ENCODE measurements around the gene TLR9.

Gene TLR9

DNA sequence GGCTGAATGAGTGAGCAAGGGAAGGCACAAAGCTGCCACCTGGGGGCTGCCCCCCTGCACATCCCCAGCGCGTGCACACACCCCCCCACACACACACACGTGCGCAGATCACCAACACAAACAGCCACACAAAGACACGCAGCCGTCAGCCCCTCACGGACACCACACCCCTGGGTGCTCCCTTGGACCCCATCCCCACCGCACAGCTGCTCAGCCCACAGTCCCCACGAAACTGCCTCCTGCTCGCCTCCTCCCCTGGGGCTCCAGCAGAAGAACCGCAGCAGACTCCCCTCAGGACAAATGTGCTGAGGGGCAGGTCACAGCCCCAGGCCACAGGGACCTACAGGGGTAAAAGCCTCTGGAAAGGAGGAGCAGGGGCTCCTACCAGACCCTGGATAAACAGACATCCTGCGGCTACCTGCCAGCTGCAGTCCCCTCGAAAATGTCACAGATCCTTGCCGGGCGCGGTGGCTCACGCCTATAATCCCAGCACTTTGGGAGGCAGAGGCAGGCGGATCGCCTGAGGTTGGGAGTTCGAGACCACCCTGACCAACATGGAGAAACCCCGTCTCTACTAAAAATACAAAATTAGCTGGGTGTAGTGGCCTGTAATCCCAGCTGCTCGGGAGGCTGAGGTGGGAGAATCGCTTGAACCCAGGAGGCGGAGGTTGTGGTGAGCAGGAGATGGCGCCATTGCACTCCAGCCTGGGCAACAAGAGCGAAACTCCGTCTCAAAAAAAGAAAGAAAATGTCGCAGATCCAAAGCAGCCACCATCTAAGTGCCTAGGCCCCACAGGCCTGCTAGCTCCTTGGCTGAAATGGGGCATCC is 7.0 kb upstream of the TLR9 start:
- peak; percentile 50 for DNase-seq

GRCh38 chr3:52231502-52232278 is 6.2 kb upstream of the TLR9 start:
- peak; percentile 88 for DNase-seq

DNA sequence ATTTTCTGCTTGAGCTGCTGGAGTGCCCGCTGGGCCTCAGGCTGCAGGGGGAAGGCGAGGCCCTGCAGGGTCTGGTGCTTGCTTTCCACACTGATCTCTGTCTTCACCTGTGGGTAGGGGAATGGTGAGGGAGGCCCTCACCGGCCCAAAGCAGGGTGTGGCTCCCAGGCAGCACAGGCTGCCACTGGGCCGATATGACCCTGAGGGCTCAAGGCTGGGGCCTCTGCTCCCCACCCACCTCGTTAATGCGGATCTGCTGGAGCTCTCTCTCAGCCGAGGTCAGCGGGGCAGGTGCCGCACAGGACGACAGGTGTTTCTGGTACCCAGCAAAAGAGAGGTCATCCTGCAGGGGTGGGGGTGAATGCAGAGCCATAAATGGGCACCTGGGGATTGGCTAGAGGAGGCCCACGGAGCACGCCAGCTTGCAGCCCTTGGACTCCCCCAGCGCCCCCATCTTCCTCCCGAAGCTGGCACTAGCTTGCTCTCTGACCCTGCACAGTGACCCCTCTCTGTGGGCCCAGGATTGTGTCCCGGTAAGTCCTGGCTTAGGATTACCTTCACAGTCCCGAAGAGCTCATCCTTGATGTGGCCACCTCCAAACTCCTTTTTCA is 5.5 kb upstream of the TLR9 start:
- DNase-seq = no peak

GRCh38 chr3:52230461-52230860 is 5.0 kb upstream of the TLR9 start:
- DNase-seq = no peak

DNA sequence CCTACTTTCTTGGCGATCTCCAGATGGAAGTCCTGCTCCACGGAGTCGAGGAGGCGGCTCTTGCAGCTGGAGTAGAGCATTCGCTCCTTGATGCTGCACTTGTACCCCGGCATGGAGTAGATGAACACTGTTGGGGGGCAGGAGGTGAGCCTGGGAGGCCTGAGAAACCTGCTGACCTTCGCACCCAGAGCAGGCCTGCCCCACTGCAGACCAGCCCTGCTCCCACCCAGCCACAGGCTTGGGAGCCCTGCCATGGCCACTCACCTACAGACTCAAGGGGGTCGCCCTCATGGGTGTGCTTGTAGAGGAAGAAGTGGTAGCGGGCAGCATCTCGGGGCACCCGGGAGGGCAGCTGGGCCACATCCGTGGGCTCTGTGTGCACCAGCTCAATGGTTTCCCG is 4.2 kb upstream of the TLR9 start:
- DNase-seq = no peak

DNA sequence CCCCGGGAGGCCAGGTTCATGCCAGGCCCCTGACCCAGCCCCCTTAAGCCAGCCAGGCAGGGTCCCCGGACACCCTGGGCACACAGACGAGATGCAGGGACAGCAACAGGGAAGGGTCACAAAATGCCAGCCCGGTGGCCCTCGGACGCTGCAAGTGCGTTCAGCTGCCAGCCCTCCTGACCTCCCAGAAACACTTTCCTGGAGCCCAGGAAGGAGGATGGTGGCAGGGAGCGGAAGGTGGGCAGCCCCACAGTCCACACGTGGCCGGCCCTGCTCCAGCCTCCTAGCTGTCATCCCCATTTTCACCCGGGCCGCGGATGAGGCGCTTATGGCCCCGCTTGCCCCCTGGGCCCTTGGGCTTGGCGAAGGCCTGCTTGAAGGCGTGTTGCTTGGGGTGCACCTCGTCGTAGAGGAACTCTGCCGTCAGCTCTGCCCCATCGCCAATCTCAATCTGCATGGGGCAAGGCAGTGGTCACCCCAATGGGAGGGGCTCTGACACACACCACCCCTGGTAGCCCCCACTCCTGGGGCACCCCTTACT is 3.4 kb upstream of the TLR9 start:
- DNase-seq = no peak

DNA sequence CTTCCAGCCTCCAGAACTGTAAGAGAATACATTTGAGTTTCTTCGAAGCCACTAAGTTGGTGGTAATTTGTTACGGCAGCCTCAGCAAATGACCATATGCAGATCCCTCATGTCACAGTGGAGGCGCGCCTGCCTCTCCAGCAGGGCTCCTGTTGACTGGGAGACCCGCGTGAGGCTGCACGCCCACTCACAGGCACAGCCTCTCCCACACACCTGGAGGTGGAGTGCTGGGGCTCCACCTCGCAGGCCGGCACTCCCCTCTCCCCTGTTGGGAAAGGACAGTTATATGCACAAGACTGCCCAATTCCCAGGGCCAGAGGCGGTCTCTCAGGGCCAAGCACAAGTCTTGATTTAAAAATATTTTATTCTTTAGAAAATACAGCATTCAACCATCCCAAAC is 2.8 kb upstream of the TLR9 start:
- no peak for DNase-seq

GRCh38 chr3:52227766-52228165 is 2.3 kb upstream of the TLR9 start:
- DNase-seq = no peak

DNA sequence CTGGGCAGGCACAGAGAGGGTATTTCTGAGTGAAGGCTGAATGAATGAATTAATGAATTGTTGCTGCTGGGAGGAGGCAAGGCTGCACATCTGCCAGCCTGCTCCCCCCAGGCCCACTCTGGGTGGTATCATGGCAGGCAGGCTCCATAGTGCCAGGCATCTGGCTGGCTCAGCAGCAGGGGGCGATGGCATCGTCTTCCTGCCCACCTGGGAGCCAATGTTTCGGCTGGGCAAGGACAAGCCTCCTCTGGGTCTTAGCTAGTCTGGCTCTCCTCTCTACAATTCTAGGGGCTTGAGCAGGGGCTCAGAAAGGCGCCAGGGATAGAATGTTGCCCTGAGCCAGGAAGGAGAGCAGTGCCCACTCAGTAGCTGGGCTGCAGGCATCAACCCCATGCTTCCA is 1.7 kb upstream of the TLR9 start:
- DNase-seq = no peak

- DNase-seq = no peak
Observed at GRCh38 chr3:52226229-52226817, 878 bp upstream of the TLR9 start.

GRCh38 chr3:52223449-52224408 is 1.7 kb downstream of the TLR9 start:
- no peak for DNase-seq

- DNase-seq = no peak
Observed at GRCh38 chr3:52222319-52223221, 2.9 kb downstream of the TLR9 start.

DNA sequence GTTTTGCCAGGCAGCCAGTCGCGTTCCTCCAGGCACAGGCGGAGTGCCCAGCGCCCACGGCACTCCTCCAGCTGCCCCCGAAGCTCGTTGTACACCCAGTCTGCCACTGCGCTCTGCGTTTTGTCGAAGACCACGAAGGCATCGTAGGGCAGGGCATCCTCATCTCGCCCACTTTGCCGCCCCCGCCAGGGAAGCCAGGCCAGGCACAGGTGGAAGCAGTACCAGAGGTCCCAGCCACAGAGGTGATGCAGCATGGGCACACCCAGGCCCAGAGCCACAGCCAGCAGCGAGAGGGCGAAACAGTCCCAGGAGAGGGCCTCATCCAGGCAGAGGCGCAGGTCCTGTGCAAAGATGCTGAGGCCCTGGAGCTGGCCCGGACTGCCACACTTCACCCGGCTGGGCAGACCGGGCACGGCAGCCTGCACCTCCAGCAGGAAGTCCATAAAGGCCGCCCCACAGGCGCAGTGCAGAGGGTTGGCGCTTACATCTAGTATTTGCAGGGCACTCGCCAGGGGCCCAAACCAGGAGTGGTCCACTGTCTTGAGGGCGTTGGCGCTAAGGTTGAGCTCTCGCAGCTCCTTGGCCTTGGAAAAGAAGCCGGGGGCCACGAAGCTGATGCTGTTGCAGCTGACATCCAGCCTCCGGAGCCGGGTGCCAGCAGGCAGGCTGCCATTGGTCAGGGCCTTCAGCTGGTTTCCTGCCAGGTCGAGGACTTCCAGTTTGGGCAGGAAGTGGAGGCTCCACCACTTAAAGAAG is 3.7 kb downstream of the TLR9 start:
- DNase-seq = peak; percentile 75

DNA sequence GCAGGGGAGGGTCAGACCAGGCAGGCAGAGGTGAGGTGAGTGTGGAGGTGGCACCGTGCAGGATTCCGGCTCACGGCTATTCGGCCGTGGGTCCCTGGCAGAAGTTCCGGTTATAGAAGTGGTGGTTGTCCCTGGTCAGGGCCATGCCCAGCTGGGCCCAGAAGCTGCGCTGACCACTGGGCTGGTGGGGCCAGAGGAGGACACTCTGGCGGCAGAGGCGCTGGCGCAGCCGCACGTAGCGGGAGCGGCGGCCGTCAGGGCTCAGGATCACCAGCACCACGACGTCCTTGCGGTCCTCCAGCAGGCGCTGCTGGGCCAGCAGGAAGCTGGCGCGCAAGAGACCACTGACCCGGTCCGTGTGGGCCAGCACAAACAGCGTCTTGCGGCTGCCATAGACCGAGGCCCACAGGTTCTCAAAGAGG is 4.3 kb downstream of the TLR9 start:
- no peak for DNase-seq

- DNase-seq = peak; percentile 87
Observed at GRCh38 chr3:52220380-52221026, 4.9 kb downstream of the TLR9 start.

DNA sequence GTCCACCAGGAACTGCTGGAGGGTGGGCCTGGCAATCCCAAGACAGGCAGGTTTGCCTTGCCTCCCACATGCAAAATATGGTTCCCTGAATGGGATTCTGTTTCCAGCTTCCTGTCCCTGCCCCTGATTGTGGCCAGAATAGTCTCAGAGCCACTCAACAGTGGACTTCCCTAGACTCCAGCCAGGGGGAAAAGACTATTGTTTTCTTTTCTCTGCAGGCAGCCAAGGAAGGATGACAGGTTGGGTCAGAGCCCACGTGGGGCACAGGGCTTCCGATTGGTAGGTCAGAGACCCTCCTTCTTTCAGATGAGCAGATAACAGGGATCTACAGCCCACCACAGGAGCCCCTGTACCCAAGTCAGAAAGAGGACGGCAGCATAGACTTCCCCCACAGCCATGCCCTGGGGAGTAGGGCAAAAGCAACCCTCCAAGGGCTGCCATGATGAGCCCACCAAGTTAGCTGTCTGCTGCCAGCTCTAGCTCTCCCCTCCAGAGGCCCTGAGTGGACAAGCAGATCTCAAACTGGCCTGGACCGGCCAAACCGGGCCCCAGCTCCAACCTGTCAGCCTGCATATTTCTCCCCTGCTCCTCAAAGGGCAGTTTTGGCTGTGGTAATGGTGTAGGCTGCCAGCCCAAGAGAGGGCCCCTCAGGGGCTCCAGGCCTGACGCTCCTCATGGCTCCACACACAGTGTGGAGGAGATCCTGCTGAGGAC is 6.4 kb downstream of the TLR9 start:
- DNase-seq = no peak

DNA sequence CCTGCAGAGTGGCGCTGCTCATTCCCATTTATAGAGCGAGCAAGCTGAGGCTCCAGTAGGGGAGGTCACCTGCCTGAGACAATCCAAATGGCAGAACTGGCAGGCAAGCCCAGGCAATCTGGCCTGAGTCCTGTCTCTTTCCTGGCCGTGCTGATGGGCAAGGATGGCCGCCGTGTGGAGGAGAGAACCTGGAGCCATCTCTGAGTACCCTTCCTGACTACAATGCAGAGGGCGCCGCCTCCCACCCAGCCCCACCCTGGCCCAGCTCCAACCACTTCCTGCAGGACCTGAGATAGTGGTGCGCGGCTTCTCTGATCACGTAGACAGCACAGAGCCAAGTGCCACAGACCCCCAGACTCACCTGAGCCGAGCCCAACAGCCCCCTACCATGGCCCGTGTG is 7.0 kb downstream of the TLR9 start:
- DNase-seq = peak; percentile 37

- DNase-seq = no peak
Observed at GRCh38 chr3:52218026-52218425, 7.4 kb downstream of the TLR9 start.

DNA sequence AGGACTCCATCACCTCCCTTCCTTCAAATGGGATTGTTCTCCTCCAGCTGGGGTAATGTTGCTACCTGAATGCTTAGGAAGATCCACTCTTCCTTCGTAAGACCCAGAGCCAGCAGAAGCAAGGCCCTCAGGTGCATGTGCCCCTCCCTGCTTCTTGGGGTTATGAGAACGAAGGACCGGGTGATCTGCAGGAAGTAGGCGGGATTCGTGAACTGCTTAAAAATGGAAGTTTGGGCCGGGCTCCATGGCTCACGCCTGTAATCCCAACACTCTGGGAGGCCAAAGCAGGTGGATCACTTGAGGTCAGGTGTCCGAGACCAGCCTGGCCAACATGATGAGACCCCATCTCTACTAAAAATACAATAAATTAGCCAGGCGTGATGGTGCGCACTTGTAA is 8.0 kb downstream of the TLR9 start:
- DNase-seq = peak; percentile 29

Data from CD4-positive, alpha-beta T cell treated with Interleukin-10 for 1 hour (primary cell).